Stomach (tissue), 4 donors: ENCODE measurements around the gene DNAH6.

Experiments used
- CTCF ChIP-seq, 7 experiments: fragments of 450-650 bp in 4 of 7; fragments of 200-600 bp in 3 of 7; sonication (generic) in 3 of 7; IDR thresholded peaks; one replicate each; pipeline ENCODE4 v1.5.1; 2016 to 2019; ENCODE audit warnings: antibody characterized with exemption in 7 of 7, control low read depth in 2 of 7, mild to moderate bottlenecking in 1 of 7
- EP300 ChIP-seq: sonication (generic); formaldehyde crosslinking; IDR thresholded peaks from one replicate; pipeline ENCODE4 v1.6.1; 2017; ENCODE audit warnings: antibody characterized with exemption
- POLR2A ChIP-seq, 4 donors: fragments of 450-650 bp; IDR thresholded peaks; one replicate each; pipeline ENCODE4 v1.6.1; 2016; ENCODE audit warnings: antibody characterized with exemption in 4 of 4, control low read depth in 2 of 4, mild to moderate bottlenecking in 1 of 4, moderate library complexity in 1 of 4
- POLR2AphosphoS5 ChIP-seq, 3 donors: sonication (generic); formaldehyde crosslinking; IDR thresholded peaks; one replicate each; pipeline ENCODE4 v1.6.1; 2016; ENCODE audit warnings: antibody characterized with exemption in 3 of 3

DNA sequence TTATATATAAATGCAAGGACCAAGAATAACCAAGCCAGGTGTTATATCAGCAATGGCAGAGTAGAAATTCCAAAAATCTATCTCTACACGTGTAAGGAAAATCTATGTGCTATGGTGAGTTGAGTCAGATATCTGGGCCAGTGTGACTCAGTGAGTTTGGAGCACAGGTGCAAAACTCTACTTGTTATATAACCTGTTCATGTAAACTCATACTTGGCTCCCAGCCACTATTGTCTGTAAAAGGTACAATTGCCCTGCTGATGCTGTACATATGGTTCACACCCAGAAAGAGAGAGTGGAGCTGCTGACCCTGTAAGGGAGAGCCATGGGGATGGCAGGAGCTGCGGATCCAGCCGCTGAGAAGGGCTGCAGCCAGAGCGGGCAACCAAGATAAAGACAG lies 252.5 kb downstream of the DNAH6 start:
- TF ChIP-seq CTCF (IDR thresholded peaks at IDR 0.05) (no peak), POLR2A (IDR thresholded peaks at IDR 0.05) (no peak), EP300 (no peak), POLR2AphosphoS5 (IDR thresholded peaks at IDR 0.05) (no peak)
